22Rv1 (cell line): ENCODE results near the gene DNMT3B.

ENCODE experiments used
- H3K27ac ChIP-seq: fragments of 450-650 bp; 2 replicates; pipeline ENCODE4 v1.5.1; 2017
- ZFX ChIP-seq: fragments of 450-650 bp; IDR thresholded peaks from 2 replicates; pipeline ENCODE4 v1.6.1; 2017; ENCODE audit warnings: antibody characterized with exemption, borderline replicate concordance
- TF ChIP-seq, protein P1 (sequence below): fragments of 450-650 bp; IDR thresholded peaks from 2 replicates; pipeline ENCODE4 v1.5.1; 2017; ENCODE audit warnings: mild to moderate bottlenecking

Gene DNMT3B

DNA sequence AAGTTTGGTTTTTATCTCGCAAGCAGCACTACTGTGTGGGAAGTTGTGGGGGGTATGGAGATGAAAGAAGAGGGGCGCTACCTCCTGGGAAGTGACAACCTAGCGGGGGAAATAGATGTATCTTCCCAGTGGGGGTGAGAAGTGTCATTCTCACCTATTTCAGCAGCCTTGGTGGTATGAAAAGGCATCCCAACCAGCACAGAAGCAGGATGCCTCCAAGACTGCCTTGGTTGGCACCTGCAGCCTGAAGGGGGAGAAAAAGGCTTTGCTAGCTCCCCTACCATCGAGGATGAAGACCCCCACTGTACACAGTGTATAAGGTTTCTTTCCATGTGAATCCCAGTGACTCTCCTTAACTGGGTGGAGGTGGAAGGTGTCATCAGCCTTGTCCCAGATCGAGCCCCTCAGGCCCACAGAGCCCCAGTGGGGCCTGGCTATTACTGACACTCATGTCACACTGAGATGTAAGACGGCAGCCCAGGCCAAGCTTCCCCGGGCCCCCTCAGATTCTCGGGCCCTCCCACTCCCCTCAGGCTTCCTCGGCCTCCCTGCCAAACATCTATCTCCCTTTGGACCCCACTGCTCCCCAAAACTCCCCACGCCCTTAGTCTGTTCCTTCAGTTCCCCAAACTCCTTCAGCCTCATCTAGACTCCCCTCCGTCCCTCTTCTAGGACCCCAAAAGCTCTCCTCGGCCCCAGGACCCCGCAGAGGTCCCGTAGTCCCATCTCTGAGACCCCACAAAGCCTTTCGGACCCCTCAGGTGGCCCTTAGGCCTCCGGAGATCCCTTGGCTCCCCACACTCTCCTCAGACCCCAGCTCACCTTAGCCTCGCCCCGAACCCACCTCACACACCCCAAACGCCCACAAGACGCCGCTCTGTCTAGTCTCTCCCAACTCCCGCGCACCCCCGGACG lies 19.6 kb upstream of the DNMT3B start:
- peak overlapping the region; percentile 74 for H3K27ac ChIP-seq
- TF ChIP-seq, protein P1, sequence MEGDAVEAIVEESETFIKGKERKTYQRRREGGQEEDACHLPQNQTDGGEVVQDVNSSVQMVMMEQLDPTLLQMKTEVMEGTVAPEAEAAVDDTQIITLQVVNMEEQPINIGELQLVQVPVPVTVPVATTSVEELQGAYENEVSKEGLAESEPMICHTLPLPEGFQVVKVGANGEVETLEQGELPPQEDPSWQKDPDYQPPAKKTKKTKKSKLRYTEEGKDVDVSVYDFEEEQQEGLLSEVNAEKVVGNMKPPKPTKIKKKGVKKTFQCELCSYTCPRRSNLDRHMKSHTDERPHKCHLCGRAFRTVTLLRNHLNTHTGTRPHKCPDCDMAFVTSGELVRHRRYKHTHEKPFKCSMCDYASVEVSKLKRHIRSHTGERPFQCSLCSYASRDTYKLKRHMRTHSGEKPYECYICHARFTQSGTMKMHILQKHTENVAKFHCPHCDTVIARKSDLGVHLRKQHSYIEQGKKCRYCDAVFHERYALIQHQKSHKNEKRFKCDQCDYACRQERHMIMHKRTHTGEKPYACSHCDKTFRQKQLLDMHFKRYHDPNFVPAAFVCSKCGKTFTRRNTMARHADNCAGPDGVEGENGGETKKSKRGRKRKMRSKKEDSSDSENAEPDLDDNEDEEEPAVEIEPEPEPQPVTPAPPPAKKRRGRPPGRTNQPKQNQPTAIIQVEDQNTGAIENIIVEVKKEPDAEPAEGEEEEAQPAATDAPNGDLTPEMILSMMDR, result no peak
- no peak for TF ChIP-seq ZFX

DNA sequence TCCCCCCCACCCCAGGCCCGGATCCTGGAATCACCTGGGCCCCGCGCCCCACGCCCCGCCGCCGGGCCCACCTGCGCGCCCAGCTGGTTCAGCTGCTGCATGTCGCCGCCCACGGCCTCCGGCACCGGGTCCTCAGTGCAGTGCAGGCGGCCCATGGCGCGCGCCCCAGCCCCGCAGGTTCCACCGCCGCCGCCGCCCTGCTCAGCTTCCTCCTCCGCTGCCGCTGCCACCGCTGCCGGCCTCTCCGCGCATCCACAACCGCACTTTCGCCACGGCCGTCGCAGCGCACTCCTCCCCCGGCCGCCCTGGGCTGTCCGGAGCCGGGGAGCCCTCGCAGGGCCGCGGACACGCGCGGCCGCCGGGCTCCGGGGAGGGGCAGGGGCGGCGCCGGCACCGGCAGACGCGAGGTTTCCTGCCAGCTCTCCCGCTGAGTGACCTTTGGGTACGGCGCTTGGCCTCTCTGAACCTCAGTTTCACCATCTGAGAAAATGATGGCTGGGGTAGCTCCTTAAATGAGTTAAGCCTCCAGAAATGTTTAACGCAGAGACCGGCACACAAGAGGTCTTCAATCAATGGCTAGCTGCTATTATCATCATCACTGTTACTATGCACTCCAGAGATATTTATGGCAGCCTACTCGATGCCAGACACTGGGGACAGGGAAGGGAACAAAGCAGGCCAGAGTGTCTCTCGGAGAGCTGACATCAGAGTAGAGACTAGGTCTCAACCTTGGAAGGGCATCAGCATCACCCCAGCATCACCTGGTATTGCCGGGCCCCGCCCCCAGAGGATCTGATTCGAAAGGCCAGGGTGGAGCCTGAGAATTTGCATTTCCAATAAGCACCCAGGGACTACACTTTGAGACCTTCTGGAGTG lies 18.7 kb upstream of the DNMT3B start, which contains the start of gene COMMD7:
COMMD7 (minus strand) TSS at position 231 of the 876 bp plus-strand sequence; CDS start at position 155, 76 bp downstream.
- TF ChIP-seq ZFX, result no peak
- TF ChIP-seq, protein P1, result no peak
- H3K27ac ChIP-seq, result peak within 1 kb of the TSS; percentile 74

DNA sequence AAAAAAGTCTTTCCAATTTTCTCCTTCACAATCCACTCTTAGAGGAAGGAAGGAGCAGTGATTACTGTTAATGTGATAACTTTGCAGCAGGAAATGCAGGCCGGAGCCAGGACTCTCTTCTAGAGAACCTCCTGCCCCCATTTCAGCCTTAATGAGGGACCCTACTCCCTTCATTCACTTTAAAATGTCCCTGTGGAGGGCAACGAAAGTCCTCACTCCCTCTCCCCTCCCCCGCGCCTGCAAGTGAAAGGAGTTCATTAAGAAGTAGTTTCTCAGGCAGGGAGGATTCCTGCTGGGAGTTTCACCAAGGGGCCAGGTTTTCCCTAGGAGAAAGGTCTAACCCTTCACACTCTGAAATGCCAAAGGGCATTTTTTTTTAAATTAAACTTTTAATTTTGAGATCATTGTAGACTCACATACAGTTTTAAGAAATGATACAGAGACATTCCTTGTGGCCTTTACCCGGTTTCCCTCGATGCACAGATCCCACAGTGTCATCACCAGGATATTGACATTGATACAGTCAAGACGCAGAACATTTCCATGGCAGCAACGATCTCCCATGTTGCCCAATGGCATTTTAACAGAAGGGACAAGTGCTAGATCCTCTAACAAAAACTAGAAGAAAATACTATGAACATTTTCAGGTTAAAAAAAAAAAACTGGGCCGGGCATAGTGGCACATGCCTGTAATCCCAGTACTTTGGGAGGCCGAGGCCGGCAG lies 12.1 kb upstream of the DNMT3B start:
- no peak for TF ChIP-seq ZFX
- TF ChIP-seq, protein P1, result no peak
- H3K27ac ChIP-seq, result no peak overlapping the region

DNA sequence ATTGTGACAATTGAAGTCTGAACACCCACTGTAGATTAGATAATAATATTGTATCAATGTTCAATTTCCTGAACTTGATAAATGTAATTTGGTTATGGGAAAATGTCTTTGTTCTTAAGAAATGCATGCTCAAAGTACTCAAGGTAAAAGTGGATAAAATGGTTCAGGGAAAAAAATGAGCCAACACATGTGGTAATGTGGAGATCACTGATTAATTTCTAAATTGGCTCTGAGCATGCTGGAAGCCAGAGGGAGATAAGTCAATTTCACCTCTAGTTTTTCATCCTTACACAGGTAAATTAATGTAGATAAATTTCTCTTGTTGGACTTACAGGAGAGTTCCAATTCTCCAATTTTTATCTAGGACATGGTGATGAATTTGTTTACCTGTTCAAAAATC lies 10.9 kb upstream of the DNMT3B start:
- TF ChIP-seq, protein P1, result no peak
- TF ChIP-seq ZFX, result no peak
- no peak overlapping the region for H3K27ac ChIP-seq

DNA sequence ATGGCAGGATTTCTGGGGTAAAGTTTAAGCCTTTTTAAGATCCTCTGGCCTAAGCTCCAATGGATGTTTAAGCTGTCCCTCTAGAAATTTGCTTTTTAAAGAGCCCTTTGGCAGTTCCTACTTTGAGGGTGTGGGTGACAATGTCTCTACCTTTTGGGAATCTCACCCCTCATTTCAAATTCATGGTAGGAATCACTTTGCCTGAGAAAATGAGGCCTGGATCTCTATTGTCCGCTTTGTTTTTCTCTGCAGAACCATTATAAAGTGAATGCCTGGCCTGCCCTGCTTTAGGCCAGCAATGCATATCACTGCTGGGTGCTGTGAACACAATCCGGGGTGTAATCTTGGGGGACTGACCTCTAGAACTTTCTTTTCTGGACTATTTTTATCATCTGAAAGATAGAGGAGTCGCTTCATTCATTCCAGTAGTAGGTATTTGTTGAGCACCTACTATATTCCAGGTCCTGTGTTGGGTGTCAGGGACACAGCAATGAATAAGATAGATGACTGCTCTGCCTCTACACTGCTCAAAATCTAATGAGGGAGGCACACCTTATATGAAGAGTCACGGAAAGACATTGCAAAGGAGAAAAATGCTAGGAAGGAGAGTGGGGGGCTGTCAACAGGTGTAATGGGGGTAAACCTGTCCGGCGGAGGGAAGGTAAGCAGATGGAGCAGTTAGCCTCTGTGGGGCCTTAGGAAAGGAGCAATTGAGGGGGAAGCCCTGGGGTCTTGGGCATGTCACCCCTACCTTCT lies 10.3 kb upstream of the DNMT3B start:
- no peak overlapping the region for H3K27ac ChIP-seq

DNA sequence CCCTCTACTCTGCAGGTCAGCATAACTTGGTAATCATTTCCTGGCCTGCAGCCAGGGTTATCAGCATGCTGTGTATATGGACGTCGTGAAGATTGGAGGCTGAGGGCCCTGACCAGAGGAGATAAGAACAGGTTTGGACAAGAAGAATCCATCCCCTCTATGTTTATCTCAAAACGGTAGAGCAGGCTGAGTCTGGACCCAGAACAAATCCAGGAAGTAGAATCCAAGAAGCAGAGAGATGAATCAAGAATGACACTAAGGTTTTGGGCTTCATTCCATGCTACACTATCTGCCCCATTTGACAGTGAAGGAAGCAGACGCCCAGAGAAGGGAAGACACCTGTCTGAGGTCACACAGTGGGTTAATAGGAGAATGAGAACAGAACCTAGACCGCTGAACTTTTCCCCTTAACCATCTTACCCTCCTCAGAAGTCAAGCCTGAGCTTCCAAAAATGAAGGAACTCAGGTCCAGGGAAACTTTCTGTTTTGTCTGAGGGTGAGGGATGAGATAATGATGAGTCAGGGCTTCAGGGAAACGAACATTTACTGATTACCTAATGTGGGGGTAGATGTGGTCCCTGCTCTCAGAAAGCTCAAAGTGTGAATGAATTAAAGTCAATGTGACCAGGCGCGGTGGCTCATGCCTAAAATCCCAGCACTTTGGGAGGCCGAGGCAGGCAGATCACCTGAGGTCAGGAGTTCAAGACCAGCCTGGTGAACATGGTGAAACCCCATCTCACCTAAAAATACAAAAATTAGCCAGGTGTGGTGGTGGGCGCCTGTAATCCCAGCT lies 9.5 kb upstream of the DNMT3B start:
- TF ChIP-seq ZFX, result no peak
- TF ChIP-seq, protein P1, result no peak
- H3K27ac ChIP-seq, result no peak overlapping the region

More for the DNA sequence above, 10.3 kb upstream of the DNMT3B start:
- TF ChIP-seq ZFX, result no peak
